MM.1S (cell line): ENCODE data around the gene HS2ST1.
"Not testable (repeated sequence)": the region's sequence is repeated elsewhere in the genome, so short reads cannot be mapped to it uniquely, and the experiment has no call there.

Source experiments
- DNase-seq: peaks from one replicate; pipeline ENCODE4 v3.0.0-alpha.2; 2015
- H2AFZ ChIP-seq: fragments of 300-600 bp; sonication (generic); 2 replicates; pipeline ENCODE4 v1.6.0; 2016; ENCODE audit warnings: antibody characterized with exemption, low read length
- H3F3A ChIP-seq: fragments of 300-600 bp; sonication (generic); 2 replicates; pipeline ENCODE4 v1.6.1; 2016; ENCODE audit warnings: mild to moderate bottlenecking, antibody characterized with exemption, low read length, moderate library complexity, mixed read lengths; ENCODE audit not compliant: insufficient read depth
- H3K27ac ChIP-seq: fragments of 300-600 bp; sonication (generic); 2 replicates; pipeline ENCODE4 v1.5.1; 2016; ENCODE audit warnings: mild to moderate bottlenecking, low read length
- H3K27me3 ChIP-seq: fragments of 300-600 bp; sonication (generic); replicated peaks from 2 replicates; pipeline ENCODE4 v1.6.0; 2016; ENCODE audit warnings: low read length; ENCODE audit not compliant: insufficient read depth
- H3K36me3 ChIP-seq: fragments of 300-600 bp; sonication (generic); replicated peaks from 2 replicates; pipeline ENCODE4 v1.6.1; 2016; ENCODE audit warnings: mild to moderate bottlenecking, low read length, mixed read lengths; ENCODE audit not compliant: insufficient read depth
- H3K4me1 ChIP-seq: fragments of 300-600 bp; sonication (generic); 2 replicates; pipeline ENCODE4 v1.6.1; 2016; ENCODE audit warnings: low read length, mixed read lengths
- H3K4me2 ChIP-seq: fragments of 300-600 bp; sonication (generic); 2 replicates; pipeline ENCODE4 v1.6.0; 2016; ENCODE audit warnings: low read depth, low read length
- H3K4me3 ChIP-seq: fragments of 300-600 bp; sonication (generic); 2 replicates; pipeline ENCODE4 v1.5.1; 2016; ENCODE audit warnings: low read length, mixed read lengths
- H3K79me2 ChIP-seq: fragments of 300-600 bp; sonication (generic); 2 replicates; pipeline ENCODE4 v1.6.1; 2016; ENCODE audit warnings: mixed run types, low read length, mixed read lengths
- H3K9ac ChIP-seq: fragments of 300-600 bp; sonication (generic); 2 replicates; pipeline ENCODE4 v1.6.1; 2016; ENCODE audit warnings: low read length, mixed read lengths
- H3K9me2 ChIP-seq: fragments of 300-600 bp; sonication (generic); replicated peaks from 2 replicates; pipeline ENCODE4 v1.6.1; 2016; ENCODE audit warnings: mild to moderate bottlenecking, low read length, mixed read lengths; ENCODE audit not compliant: insufficient read depth
- H3K9me3 ChIP-seq: fragments of 300-600 bp; sonication (generic); replicated peaks from 2 replicates; pipeline ENCODE4 v1.6.1; 2016; ENCODE audit warnings: mild to moderate bottlenecking, low read length, mixed read lengths; ENCODE audit not compliant: insufficient read depth
- H4K20me1 ChIP-seq: fragments of 300-600 bp; sonication (generic); 2 replicates; pipeline ENCODE4 v1.6.1; 2016; ENCODE audit warnings: mild to moderate bottlenecking, low read length, moderate library complexity, mixed read lengths; ENCODE audit not compliant: insufficient read depth
- EZH2 ChIP-seq: fragments of 300-600 bp; sonication (generic); optimal IDR thresholded peaks from 2 replicates; pipeline ENCODE3; 2017; ENCODE audit warnings: low read depth, mild to moderate bottlenecking, antibody characterized with exemption, low read length, mixed read lengths
- EZH2phosphoT487 ChIP-seq: fragments of 300-600 bp; sonication (generic); IDR thresholded peaks from 2 replicates; pipeline ENCODE4 v1.6.1; 2018; ENCODE audit warnings: antibody characterized with exemption, low read length
- TF ChIP-seq, protein P1 (sequence below): fragments of 300-600 bp; sonication (generic); IDR thresholded peaks from 2 replicates; pipeline ENCODE4 v1.5.1; 2016; ENCODE audit warnings: antibody characterized with exemption, low read length, mixed read lengths

Gene HS2ST1

DNA sequence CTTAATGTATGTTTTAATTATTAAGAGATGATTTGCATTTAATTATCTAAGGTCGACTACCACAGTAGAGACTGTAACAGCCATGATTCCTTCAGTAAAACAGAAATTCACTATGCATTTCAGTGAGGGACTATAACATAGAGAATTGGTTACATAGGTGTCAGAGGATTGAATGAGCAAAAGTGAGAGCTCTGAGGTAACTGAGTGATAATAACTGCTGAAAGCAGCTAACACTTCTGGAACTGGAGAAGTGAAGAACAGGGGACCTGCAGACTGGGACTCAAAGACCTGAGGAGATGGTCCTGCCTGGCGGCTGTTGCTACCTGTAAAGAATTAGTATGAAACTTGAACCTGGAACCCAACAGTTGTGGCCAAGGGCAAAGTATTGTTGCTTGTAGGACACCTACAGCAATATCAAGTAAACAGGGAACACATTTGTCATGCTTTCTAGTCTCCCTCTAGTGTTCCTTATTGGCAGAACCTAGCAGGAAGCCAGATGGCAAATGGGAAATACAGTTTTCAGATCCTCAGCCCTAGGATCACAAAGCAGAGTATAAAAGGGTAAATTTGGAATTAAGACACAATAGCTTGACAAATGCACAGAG, 110.6 kb downstream of the HS2ST1 start:
- Histone ChIP-seq H3K9ac (no peak overlapping the region), H4K20me1 (no peaks in the 10 kb centered on the region), H3K27me3 (no peaks in the 10 kb centered on the region), H3F3A (no peaks in the 10 kb centered on the region), H3K4me3 (no peak overlapping the region), H3K9me2 (no peaks in the 10 kb centered on the region), H3K4me2 (no peak overlapping the region), H2AFZ (no peak overlapping the region), H3K9me3 (no peaks in the 10 kb centered on the region), H3K27ac (no peak overlapping the region), H3K36me3 (no peaks in the 10 kb centered on the region), H3K4me1 (no peaks in the 10 kb centered on the region), H3K79me2 (no peaks in the 10 kb centered on the region)
- TF ChIP-seq, protein P1, sequence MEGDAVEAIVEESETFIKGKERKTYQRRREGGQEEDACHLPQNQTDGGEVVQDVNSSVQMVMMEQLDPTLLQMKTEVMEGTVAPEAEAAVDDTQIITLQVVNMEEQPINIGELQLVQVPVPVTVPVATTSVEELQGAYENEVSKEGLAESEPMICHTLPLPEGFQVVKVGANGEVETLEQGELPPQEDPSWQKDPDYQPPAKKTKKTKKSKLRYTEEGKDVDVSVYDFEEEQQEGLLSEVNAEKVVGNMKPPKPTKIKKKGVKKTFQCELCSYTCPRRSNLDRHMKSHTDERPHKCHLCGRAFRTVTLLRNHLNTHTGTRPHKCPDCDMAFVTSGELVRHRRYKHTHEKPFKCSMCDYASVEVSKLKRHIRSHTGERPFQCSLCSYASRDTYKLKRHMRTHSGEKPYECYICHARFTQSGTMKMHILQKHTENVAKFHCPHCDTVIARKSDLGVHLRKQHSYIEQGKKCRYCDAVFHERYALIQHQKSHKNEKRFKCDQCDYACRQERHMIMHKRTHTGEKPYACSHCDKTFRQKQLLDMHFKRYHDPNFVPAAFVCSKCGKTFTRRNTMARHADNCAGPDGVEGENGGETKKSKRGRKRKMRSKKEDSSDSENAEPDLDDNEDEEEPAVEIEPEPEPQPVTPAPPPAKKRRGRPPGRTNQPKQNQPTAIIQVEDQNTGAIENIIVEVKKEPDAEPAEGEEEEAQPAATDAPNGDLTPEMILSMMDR, result peak; percentile 53
- TF ChIP-seq EZH2 (no peak), EZH2phosphoT487 (no peak)
- DNase-seq, result peak; percentile 23

DNA sequence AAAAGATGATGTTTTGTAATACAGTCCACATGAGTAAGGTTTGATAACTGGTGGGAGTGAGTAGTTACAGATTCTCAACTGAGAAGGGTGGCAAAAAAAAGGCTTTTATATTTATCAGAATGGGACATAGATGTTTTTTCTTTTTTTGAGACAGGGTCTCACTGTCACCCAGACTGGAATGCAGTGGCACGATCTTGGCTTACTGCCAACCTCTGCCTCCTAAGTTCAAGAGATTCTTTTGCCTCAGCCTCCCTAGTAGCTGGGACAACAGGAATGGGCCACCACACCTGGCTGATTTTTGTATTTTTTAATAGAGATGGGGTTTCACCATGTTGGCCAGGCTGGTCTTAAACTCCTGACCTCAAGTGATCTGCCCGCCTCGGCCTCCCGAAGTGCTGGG, 113.1 kb downstream of the HS2ST1 start:
- H3K4me1 ChIP-seq, H3K9me2 ChIP-seq, H3K36me3 ChIP-seq, H3K9ac ChIP-seq, H3K4me2 ChIP-seq, H3K79me2 ChIP-seq, H3K27me3 ChIP-seq, H2AFZ ChIP-seq, H3K27ac ChIP-seq, H3F3A ChIP-seq, H4K20me1 ChIP-seq, H3K9me3 ChIP-seq, DNase-seq, H3K4me3 ChIP-seq: not testable (repeated sequence)

DNA sequence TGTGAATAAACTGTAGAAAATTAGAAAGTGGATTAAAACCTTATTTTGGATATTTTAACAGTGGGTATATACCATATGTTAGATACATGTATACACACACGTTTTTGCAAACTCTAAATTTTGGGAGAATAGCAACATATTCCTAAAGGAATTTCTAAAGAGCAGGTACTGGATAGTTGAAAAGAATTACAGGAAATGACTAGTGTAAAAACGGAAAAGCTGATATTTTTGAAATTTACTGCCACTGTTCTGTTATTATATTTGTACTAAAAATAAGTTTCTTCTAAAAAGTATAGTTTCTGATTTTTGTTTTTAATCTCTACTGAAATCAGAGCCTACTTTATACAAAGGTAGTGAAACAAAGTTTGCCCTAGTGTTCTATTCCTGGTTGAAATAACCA, 114.1 kb downstream of the HS2ST1 start:
- no peaks in the 10 kb centered on the region for H3K27me3 ChIP-seq
- no peak for DNase-seq
- H3K4me3 ChIP-seq, result no peak overlapping the region
- no peak overlapping the region for H3K9ac ChIP-seq
- no peaks in the 10 kb centered on the region for H4K20me1 ChIP-seq
- 0 out of 2 replicates have a peak, but pooled peaks cover 4% of the 10 kb centered on the region for H3K79me2 ChIP-seq
- no peak overlapping the region for H3K4me2 ChIP-seq
- TF ChIP-seq EZH2 (no peak), EZH2phosphoT487 (no peak)
- TF ChIP-seq, protein P1, result no peak
- H3K9me3 ChIP-seq, result no peaks in the 10 kb centered on the region
- H3K4me1 ChIP-seq, result no peaks in the 10 kb centered on the region
- no peak overlapping the region for H3K27ac ChIP-seq
- H2AFZ ChIP-seq, result no peak overlapping the region
- H3K36me3 ChIP-seq, result no peaks in the 10 kb centered on the region
- no peaks in the 10 kb centered on the region for H3F3A ChIP-seq
- no peaks in the 10 kb centered on the region for H3K9me2 ChIP-seq

DNA sequence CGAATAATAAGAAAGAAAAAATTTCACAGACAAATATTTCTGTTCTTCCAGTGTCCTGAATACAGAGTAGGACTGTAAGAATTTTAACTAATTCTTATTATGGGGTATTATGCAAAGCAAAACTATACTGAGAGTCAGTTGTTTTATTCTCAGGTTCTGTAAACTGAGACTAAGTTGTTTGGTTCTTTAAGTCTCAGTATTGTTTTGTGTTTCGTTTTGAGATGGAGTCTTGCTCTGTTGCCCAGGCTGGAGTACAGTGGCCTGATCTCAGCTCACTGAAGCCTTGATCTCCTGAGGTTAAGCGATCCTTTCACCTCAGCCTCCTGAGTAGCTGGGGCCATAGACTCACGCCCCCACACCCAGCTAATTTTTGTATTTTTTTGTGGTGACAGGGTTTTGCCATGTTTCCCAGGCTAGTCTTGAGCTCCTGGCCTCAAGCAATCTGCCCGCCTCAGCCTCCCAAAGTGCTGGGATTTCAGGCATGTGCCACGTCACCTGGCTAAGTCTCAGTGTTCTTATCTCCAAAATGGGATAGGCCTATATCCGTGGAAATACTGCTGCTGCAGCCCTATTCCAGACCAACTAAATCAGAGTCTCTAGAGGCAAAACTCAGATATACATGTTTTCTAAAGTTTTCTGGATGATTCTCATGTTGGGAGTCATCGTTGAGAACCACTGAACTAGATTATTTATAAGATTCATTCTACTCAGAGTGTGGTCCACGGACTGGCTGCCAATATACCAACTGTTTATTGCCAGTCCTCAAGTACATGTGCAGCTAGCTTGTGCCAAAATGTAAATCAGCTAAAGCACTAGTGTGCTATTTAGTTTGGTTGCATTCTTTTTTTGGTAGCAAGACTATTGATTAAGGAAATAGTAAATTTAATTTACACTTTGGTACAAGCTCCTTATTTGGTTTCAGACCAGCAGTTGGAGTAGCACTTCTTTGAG, 116.6 kb downstream of the HS2ST1 start:
- H3K79me2 ChIP-seq, result 0 out of 2 replicates have a peak, but pooled peaks cover 4% of the 10 kb centered on the region
- no peaks in the 10 kb centered on the region for H4K20me1 ChIP-seq
- no peak for TF ChIP-seq EZH2
- TF ChIP-seq, protein P1, result no peak
- TF ChIP-seq EZH2phosphoT487, result no peak
- H3K36me3 ChIP-seq, result no peaks in the 10 kb centered on the region
- no peaks in the 10 kb centered on the region for H3F3A ChIP-seq
- no peak overlapping the region for H3K4me2 ChIP-seq
- H3K27ac ChIP-seq, result no peak overlapping the region
- H3K9ac ChIP-seq, result no peak overlapping the region
- H2AFZ ChIP-seq, result no peak overlapping the region
- no peaks in the 10 kb centered on the region for H3K27me3 ChIP-seq
- no peak overlapping the region for H3K4me3 ChIP-seq
- no peaks in the 10 kb centered on the region for H3K9me3 ChIP-seq
- no peaks in the 10 kb centered on the region for H3K4me1 ChIP-seq
- no peaks in the 10 kb centered on the region for H3K9me2 ChIP-seq
- DNase-seq, result no peak
